Adrenal gland (tissue), 19 donors: Measurements from ENCODE around the gene FAM186B. TPM values are rescaled to one million over a fixed set of nuclear protein-coding genes. Genes with fewer than 3 reads are reported as not detected.
"Not testable (repeated sequence)": the region's sequence is repeated elsewhere in the genome, so short reads cannot be mapped to it uniquely, and the experiment has no call there.

Experiments used
- DNase-seq, 7 donors: peaks; one replicate each; pipeline ENCODE4 v3.0.0-alpha.2; 2019 to 2020
- H3K27ac ChIP-seq, 5 donors: fragments of 200-600 bp; sonication (generic) in 4 of 5; 1 replicate in 3 of 5; 2 replicates in 2 of 5; pipeline versions ENCODE4 v1.5.1 to v1.8.0; 2016 to 2020; ENCODE audit warnings: mild to moderate bottlenecking in 1 of 5
- H3K27me3 ChIP-seq: fragments of 200-600 bp; 2 replicates; pipeline ENCODE4 v1.8.0; 2021
- H3K36me3 ChIP-seq, 2 donors: fragments of 200-600 bp; replicated peaks in 1 of 2; 1 replicate in 1 of 2; 2 replicates in 1 of 2; pipeline versions ENCODE4 v1.5.1 to v1.8.0; 2018 to 2022
- H3K4me1 ChIP-seq, 2 donors: fragments of 200-600 bp; replicated peaks in 1 of 2; 1 replicate in 1 of 2; 2 replicates in 1 of 2; pipeline versions ENCODE4 v1.5.1 to v1.8.0; 2018 to 2021
- H3K4me3 ChIP-seq, 4 donors: fragments of 200-600 bp; sonication (generic) in 3 of 4; one replicate each; pipeline ENCODE4 v1.5.1; 2016 to 2018
- H3K9me3 ChIP-seq, 3 donors: fragments of 200-600 bp; sonication (generic) in 1 of 3; replicated peaks in 1 of 3; 1 replicate in 2 of 3; 2 replicates in 1 of 3; pipeline versions ENCODE4 v1.5.1 to v1.8.0; 2016 to 2021
- POLR2A ChIP-seq, 2 donors: fragments of 450-650 bp; IDR thresholded peaks; one replicate each; pipeline ENCODE4 v1.6.1; 2017; ENCODE audit warnings: antibody characterized with exemption in 2 of 2, mild to moderate bottlenecking in 2 of 2, moderate library complexity in 1 of 2
- WGBS, 4 donors: extraction: QIAGEN DNeasy Blood & Tissue Kit in 2 of 4; methylation state at CpG; one replicate each; pipeline versions ENCODE4 v1.1.5 to v1.1.7; 2013 to 2017; 5-methylcytosine and 5-hydroxymethylcytosine counted together
- intact Hi-C, 2 donors: fragments of 100-400 bp; cut with DNase I; formaldehyde crosslinking; loops; one replicate each; pipeline versions ENCODE4 v1.14.1 to v1.15.0; 2022 to 2023
- long read RNA-seq, 10 donors: library from polyadenylated mRNA in 3 of 10; unstranded in 2 of 10; stranded (forward) in 1 of 10; transcript quantifications; one replicate each; pipeline ENCODE4 v2.0.0 and lab custom pipeline, GENCODE V29; 2021 to 2026
- polyA plus RNA-seq, 3 donors: library from polyadenylated mRNA; stranded (reverse); fragments of 200-250 nt in 2 of 3; fragments of 350-450 nt in 1 of 3; fragmentation: Illumina TruSeq in 1 of 3; extraction: RNeasy Lipid Tissue Mini Kit (QIAGEN cat#74804) in 1 of 3; gene quantifications; one replicate each; pipeline ENCODE4 v1.2.3, GENCODE V29; 2013 to 2014
- total RNA-seq, 9 donors: library from RNA; depleted of rRNA in 4 of 9; stranded (reverse); fragments of >200 nt in 4 of 9; fragments of 120-200 nt in 1 of 9; fragmentation: NEBNext Ultra II Directional in 1 of 9; extraction: Animal tissue kit (Norgen Biotek cat#: 25700) in 1 of 9; gene quantifications; one replicate each; pipeline versions ENCODE4 v1.1.0 to v1.2.4, GENCODE V29; 2013 to 2023
- TF ChIP-seq, protein P1 (sequence below), 6 experiments: fragments of 450-650 bp in 4 of 6; fragments of 200-600 bp in 2 of 6; sonication (generic) in 1 of 6; IDR thresholded peaks; 1 replicate in 5 of 6; 2 replicates in 1 of 6; pipeline versions ENCODE4 v1.5.1 to v1.8.0; 2016 to 2021; ENCODE audit warnings: antibody characterized with exemption in 6 of 6, mild to moderate bottlenecking in 2 of 6, moderate library complexity in 1 of 6
- donor health status: healthy with polysubstance abuse.
- donor health status: Bipolar disorder and iron deficiency.
- donor health status: DM: yes; HTN: yes; CAD: no.
- donor health status: DM: no; HTN: no; CAD: no.
- donor health status: DM: no; HTN: no; CAD: no.
- donor health status: DM: yes; HTN: yes; CAD: no.

Gene FAM186B, protein sequence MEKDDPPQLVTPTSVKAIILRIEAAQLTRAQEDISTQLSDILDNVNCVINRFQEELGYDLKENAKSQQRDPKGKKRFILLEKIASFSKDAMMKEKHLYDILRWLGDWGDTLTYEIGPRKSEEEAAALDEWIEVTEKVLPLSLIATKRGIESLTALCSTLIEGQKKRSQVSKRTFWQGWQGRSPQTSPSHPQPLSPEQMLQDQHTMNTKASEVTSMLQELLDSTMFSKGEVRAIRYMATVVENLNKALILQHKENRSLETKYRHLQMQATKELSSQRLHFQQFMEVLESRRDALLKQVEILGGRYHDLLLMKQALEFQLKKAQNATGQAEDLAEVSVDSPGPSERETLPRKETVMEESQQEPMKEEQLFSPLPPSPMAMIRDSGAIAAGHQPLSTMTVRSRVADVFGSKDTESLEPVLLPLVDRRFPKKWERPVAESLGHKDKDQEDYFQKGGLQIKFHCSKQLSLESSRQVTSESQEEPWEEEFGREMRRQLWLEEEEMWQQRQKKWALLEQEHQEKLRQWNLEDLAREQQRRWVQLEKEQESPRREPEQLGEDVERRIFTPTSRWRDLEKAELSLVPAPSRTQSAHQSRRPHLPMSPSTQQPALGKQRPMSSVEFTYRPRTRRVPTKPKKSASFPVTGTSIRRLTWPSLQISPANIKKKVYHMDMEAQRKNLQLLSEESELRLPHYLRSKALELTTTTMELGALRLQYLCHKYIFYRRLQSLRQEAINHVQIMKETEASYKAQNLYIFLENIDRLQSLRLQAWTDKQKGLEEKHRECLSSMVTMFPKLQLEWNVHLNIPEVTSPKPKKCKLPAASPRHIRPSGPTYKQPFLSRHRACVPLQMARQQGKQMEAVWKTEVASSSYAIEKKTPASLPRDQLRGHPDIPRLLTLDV
- 1 to 10 TPM in 5 of 9 donors, under 1 TPM in 3, not detected in 1; 0.39 to 2.3 (median 1.1) TPM for total RNA-seq
- 1 to 10 TPM in 1 of 3 donors, under 1 TPM in 2; 0.29 to 1.3 (median 0.37) TPM for polyA plus RNA-seq
- long read RNA-seq, donor 1: 0 reads
- long read RNA-seq, donor 2: 0 reads
- long read RNA-seq, donor 3: 0 reads
- long read RNA-seq, donor 4, partial matches to known transcripts: 1 of 1 reads
- long read RNA-seq, donor 4, other reads (novel, unspliced or antisense): 0 of 1 reads
- long read RNA-seq, donor 5, partial matches to known transcripts: 0 of 1 reads
- long read RNA-seq, donor 5, other reads (novel, unspliced or antisense): 1 of 1 reads
- long read RNA-seq, donor 6: 0 reads
- long read RNA-seq, donor 7: 0 reads
- long read RNA-seq, donor 8: 0 reads
- long read RNA-seq, donor 9: 0 reads
- long read RNA-seq, donor 10: 0 reads

DNA sequence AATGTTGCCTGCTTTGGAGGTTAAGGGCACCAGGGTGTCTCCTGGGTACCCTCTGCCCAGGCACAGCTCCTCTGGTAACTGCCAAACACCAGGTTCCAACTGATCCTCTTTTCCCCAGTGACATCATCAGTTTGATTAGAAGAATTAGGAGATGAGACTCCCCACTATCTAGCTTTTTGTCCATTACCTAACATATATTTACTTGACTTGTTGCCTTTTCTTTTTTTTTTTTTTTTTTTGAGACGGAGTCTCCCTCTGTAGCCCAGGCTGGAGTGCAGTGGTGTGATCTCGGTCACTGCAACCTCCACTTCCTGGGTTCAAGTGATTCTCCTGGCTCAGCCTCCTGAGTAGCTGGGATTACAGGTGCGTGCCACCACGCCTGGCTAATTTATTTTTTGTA lies at the start of gene FAM186B:
Gene FAM186B, minus strand, starts transcription at position 101 of the 400 bp plus-strand sequence. CDS start 162 bp downstream, outside the sequence.
- WGBS, 4 donors: 95 to 97% (median 96%) methylated on average over 4 of the region's 4 CpGs
- H3K27ac ChIP-seq, intact Hi-C loops: not testable (repeated sequence)

DNA sequence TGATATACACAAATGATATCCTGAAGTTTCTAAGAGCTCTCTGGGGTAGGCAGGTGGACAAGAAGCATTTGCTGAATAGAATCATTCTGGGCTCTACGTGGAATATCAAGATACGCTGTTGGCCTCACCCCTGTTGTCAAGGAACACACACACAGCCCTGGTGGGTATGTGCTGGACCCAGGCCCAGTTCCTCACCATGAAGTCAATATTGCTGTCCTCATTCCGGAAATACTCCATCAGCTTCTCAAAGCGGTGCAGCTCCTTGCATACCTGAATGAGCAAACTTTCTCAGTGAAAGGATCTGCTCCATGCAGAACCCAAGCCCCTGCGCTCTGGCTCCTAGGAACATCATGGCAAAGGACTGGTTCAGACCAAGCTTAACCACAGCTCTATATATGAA lies 49.3 kb upstream of the FAM186B start:
- no peak for DNase-seq
- no peak for TF ChIP-seq POLR2A (IDR thresholded peaks at IDR 0.05)
- TF ChIP-seq, protein P1, sequence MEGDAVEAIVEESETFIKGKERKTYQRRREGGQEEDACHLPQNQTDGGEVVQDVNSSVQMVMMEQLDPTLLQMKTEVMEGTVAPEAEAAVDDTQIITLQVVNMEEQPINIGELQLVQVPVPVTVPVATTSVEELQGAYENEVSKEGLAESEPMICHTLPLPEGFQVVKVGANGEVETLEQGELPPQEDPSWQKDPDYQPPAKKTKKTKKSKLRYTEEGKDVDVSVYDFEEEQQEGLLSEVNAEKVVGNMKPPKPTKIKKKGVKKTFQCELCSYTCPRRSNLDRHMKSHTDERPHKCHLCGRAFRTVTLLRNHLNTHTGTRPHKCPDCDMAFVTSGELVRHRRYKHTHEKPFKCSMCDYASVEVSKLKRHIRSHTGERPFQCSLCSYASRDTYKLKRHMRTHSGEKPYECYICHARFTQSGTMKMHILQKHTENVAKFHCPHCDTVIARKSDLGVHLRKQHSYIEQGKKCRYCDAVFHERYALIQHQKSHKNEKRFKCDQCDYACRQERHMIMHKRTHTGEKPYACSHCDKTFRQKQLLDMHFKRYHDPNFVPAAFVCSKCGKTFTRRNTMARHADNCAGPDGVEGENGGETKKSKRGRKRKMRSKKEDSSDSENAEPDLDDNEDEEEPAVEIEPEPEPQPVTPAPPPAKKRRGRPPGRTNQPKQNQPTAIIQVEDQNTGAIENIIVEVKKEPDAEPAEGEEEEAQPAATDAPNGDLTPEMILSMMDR (IDR thresholded peaks at IDR 0.05): no peak
- H3K36me3 ChIP-seq: peaks cover 0 to 34% of the 10 kb centered on the region in 2 donors

More for the DNA sequence above, at the start of gene FAM186B:
- H3K4me1 ChIP-seq, H3K4me3 ChIP-seq, H3K27me3 ChIP-seq, DNase-seq, H3K9me3 ChIP-seq, H3K36me3 ChIP-seq: not testable (repeated sequence)

DNA sequence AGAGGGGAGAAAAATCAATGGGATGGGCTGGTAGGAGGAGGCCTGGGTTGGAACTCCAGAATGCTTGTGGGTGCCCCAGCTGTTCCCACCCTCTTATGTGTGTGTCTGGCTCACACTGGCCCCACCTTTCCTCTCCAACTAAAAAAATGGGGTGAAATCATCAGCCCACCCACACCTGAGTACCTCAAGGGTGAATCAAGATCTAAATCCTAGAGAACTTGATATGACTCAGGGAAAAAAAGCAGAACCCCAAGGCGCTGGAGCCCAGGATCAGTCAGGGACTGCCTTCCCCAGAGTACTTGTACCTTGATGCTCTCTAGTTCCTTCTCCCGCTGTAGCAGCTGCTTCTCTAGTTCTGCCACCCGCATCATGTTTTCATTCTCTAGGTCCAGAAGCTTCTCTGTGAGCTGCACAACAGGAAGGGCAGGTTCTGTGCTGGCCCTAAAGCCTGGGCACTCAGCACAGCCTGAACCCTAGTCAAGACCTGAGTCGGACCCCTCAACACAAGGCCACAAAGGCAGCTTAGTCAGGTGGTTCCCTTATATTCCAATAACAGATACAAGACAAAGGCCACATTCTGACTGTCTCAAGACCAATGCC lies 47.6 kb upstream of the FAM186B start:
- H3K9me3 ChIP-seq: no peaks in the 10 kb centered on the region
- TF ChIP-seq, protein P1 (IDR thresholded peaks at IDR 0.05): no peak
- no peak for TF ChIP-seq POLR2A (IDR thresholded peaks at IDR 0.05)
- no peak for DNase-seq
- intact Hi-C loops: no loop called here
- WGBS, 4 donors: 89 to 98% (median 92%) methylated on average over 4 of the region's 4 CpGs
- H3K4me1 ChIP-seq: no peaks in the 10 kb centered on the region
- no peaks in the 10 kb centered on the region for H3K27me3 ChIP-seq
- peaks cover 0 to 42% of the 10 kb centered on the region in 2 donors for H3K36me3 ChIP-seq
- no peak overlapping the region for H3K27ac ChIP-seq
- no peak overlapping the region for H3K4me3 ChIP-seq

More for the DNA sequence above, 49.3 kb upstream of the FAM186B start:
- H3K27me3 ChIP-seq: no peaks in the 10 kb centered on the region
- no peak overlapping the region for H3K4me3 ChIP-seq
- intact Hi-C loops: no loop called here
- WGBS, 4 donors: 85 to 98% (median 91%) methylated on average over 4 to 5 of the region's 5 CpGs
- H3K9me3 ChIP-seq: no peaks in the 10 kb centered on the region
- no peak overlapping the region for H3K27ac ChIP-seq
- no peaks in the 10 kb centered on the region for H3K4me1 ChIP-seq

DNA sequence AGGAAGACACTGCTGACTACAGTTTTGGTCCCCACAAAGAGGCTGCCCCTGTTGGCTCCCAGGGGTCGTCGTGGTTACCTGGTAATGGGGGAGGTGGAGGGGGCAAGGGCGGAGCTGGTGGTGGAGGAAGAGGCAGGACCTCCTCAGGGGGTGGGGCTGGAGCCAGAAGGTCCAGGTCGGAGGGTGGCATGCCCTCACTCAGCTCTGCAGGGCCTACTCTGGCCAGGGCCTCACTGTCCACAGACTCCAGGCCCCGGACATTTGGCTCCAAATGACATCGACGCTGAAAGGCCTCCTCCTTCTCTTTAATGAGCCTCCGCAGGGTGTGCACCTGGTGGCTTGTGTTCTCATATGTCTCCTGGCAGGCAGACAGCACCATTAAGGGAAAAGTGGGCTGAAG lies 46.4 kb upstream of the FAM186B start:
- H3K27ac ChIP-seq: no peak overlapping the region
- H3K9me3 ChIP-seq: no peaks in the 10 kb centered on the region
- H3K4me3 ChIP-seq: no peak overlapping the region
- TF ChIP-seq, protein P1 (IDR thresholded peaks at IDR 0.05): no peak
- TF ChIP-seq POLR2A (IDR thresholded peaks at IDR 0.05): no peak
- no peak for DNase-seq
- WGBS, 4 donors: 73 to 79% (median 75%) methylated on average over 7 to 8 of the region's 8 CpGs
- peaks cover 0 to 42% of the 10 kb centered on the region in 2 donors for H3K36me3 ChIP-seq
- H3K27me3 ChIP-seq: no peaks in the 10 kb centered on the region
- no peaks in the 10 kb centered on the region for H3K4me1 ChIP-seq
- intact Hi-C loops: no loop called here
